Measurements from ENCODE around the gene SC5D.

Gene SC5D, protein sequence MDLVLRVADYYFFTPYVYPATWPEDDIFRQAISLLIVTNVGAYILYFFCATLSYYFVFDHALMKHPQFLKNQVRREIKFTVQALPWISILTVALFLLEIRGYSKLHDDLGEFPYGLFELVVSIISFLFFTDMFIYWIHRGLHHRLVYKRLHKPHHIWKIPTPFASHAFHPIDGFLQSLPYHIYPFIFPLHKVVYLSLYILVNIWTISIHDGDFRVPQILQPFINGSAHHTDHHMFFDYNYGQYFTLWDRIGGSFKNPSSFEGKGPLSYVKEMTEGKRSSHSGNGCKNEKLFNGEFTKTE

GRCh38 chr11:121292495-121293287 lies at the start of gene SC5D:
SC5D (plus strand) TSS chr11:121292771; CDS start chr11:121303376, 10,605 bp downstream.
- DNase-seq = peak; percentile 94

DNA sequence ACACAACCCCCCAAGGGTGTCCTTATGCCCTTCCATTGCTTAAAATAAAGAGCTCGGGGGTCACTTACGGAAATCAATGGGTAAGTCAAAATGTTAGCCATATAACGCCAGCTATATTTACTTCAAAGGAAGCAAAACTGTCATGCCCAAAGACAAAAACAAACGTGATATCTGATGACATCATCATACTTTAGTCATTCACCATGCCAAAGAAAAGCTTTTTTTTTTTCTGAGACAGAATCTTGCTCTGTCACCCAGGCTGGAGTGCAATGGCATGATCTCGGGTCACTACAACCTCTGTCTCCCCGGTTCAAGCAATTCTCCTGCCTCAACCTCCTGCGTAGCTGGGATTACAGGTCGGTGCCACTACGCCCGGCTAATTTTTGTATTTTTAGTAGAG lies 47.7 kb upstream of the SC5D start:
- no peak for DNase-seq

- no peak for DNase-seq
Observed at GRCh38 chr11:121246021-121246768, 46.4 kb upstream of the SC5D start.

DNA sequence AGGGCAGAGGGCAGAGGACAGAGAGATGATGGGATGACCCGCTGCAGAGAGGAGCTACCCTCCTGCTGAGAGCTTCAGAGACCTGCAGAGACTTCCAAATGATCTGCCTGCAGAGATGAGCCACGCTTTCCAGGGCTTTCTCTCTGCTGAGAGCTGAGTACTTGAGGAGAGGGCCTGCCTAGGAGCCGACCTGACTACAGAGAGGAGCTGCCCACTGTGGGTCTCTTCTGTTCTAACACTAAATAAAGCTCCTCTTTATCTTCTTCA lies 45.9 kb upstream of the SC5D start:
- DNase-seq = no peak

- no peak for DNase-seq
Observed at GRCh38 chr11:121248496-121248895, 44.1 kb upstream of the SC5D start.

DNA sequence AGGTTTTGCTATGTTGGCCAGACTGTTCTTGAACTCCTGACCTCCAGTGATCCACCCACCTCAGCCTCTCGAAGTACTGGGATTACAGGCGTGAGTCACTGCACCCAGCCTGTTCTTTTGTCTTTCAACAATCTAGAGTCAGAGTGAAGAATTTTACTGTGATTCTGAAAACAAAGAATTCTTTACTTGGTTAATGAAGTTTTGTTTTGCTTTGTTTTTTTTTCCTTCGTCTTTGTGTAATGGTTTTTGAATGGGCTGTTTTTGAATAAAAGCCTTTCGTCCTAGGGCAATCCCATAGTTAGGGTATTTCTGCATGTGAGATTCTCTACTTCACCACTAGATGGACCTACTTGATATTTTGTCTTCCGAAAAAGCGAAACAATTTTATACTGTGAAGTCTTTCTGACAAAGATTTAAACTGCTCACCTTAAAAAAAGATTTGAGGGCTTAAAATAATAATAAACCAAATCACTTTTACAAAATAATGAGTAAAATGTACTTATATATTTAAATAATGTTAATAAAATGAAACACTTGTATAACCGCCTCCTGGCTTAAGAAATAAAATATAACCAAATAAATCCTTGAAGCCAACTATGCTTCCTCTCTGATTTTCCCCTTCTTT lies 43.4 kb upstream of the SC5D start:
- DNase-seq = no peak

GRCh38 chr11:121250843-121251242 lies 41.7 kb upstream of the SC5D start:
- DNase-seq = no peak

- DNase-seq = no peak
Observed at GRCh38 chr11:121253951-121254350, 38.6 kb upstream of the SC5D start.

- DNase-seq = no peak
Observed at GRCh38 chr11:121254756-121255155, 37.8 kb upstream of the SC5D start.

DNA sequence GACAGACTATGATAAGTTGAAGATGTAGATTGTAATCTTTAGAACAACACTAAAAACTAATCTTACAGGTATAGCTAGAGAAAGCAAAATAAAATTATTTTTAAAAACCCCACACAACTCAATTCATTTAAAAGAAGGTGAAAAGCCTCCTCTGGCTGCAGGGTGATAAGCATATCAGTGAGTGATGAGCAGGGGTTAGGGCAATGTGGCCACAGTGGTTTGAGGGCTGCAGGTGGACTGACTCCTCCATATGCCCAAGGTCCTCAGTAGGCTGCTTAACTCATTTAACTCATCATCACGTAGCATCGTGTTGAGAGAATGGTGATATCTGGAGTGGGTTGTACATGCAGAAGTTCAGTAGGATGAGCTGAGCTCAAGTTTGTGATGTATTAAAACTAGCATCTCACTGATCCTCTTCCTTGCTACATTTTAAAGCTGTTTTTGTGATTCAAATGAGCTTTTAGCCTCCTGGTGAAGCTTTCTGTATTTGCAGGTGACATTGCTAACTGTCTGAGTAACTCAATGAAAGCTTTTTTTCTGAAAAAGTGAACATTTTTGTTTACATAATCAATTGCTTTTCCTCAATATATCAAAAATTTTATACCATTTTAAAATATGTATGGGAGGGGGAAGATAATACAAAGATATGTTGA lies 37.0 kb upstream of the SC5D start:
- no peak for DNase-seq

DNA sequence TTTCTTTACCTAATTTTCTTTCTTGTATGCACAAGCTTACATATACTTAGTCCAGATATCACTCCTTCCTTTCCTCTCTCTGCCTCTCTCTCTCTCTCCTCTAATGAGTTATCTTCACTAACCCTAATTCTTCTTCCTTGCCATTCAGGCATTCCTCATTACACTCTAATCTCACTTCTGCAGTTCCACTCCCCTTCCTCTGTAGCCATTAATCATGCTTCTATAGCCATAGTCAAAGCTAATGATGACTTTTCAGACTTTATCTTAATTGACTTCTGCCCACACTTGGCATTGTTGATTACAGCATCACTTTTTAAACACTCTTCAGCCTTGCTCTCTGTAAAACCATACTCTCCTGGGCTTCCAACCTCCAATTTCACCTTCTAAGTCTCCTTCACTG lies 35.3 kb upstream of the SC5D start:
- no peak for DNase-seq

DNA sequence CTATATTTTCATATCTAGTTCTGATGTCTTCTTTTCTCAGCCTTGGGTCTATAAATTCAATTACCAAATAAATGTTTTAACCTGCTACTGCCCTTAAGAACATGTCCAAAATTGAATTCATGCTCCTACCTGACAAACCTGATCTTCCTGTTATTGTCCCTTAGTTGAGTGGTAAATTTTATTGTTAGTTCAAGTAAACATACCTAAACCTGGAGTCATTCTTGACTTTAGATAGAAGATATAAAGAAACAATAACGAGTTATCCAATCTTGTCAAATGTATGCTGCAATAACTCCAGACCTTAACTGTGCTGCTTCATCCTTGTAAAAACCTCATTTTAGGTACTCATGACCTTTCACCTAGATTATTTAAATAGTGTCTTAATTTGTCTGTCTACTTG lies 34.6 kb upstream of the SC5D start:
- no peak for DNase-seq

DNA sequence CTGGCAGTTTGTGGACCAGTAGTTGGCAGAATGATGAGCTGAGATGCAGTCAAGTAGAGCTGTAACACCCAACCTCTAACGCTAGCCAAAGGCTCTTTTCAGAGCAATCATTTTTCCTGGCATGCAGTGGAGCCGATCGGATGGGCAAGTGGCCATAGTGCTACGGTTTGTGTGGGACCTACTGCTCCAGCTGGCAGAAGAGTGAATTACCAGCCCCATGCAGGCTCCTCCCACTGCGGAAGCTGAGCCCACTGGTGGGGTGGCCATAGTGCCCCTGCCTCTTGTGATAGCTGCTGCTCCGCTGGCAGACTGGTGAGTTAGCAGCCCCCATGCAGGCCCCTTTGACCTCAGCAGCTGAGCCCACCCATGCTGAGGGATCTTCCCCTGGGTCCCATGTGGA lies 27.0 kb upstream of the SC5D start:
- no peak for DNase-seq

GRCh38 chr11:121268581-121268980 lies 24.0 kb upstream of the SC5D start:
- no peak for DNase-seq

- DNase-seq = no peak
Observed at GRCh38 chr11:121270001-121270678, 22.4 kb upstream of the SC5D start.

- no peak for DNase-seq
Observed at GRCh38 chr11:121274332-121274991, 18.1 kb upstream of the SC5D start.

DNA sequence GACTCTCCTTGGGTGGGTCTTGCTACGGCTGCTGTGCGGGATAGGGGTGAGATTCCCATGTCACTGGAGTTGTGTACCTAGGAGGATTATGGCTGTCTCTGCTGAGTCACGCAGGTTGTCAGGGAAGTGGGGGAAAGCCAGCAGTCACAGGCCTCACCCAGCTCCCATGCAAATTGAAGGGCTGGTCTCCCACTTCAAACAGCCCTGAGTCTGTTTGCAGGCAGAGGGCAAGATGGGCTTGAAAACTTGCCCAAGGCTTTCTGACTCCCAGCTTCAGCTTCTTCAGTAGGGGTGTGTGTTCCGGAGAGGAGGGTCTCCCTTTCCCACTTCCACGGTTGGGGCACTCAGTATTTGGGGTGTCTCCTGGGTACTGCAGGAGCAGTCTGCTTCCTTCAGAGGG lies 10.9 kb upstream of the SC5D start:
- no peak for DNase-seq

DNA sequence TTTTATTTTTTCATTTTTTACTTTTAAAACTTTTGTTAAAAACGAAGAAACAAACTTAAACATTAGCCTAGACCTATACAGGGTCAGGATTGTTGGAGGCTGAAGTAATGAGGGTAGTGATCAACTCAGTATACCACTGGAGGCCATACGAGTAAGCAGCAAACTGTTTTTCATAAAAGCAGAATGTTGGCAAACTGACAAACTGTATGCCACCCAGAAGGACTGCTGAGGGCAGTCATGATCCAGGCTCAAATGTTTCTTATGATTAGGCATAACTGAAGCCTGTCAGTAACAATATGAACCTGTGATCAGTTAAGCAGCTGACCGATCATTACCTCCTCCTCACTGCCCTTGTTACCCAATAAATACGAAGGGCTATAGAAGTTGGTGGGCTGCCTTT lies 10.2 kb upstream of the SC5D start:
- no peak for DNase-seq

- no peak for DNase-seq
Observed at GRCh38 chr11:121282886-121283502, 9.6 kb upstream of the SC5D start.

- DNase-seq = no peak
Observed at GRCh38 chr11:121291319-121291718, 1.3 kb upstream of the SC5D start.

DNA sequence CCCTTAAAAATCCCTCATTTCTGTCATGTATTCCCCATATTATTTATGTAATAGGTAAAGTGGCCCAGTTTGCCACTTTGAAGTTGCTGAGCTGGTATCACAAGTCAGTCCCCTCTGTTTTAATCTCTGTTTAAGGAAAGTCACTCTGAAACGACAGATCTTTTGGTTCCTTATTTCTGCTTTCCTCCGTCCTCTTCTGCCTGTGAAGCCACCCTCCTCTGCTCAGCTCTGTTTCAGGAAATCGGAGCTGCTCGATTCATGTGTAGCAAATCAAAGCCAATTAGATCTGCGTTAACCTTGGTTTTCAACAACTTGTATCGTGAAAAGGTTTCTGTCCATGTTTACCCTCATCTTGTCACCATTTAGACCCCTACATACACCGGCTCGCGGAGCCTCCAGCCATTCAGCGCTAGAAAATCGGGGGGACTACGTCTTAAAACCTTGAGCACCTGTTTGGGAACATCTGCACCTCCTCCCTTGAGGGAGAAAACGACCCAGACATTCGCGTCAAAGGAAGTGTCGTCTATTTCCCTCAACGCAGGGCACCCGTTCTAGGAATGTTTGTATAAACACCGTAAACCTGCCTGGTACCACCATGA lies 576 bp upstream of the SC5D start:
- no peak for DNase-seq
